LNCAP (cell line): ENCODE data around the gene CNBP.

Experiments
- CTCF ChIP-seq: fragments of 450-650 bp; IDR thresholded peaks from 2 replicates; pipeline ENCODE4 v1.5.1; 2017; ENCODE audit warnings: mild to moderate bottlenecking

CNBP gene

GRCh38 chr3:129213238-129213637 is 29.5 kb upstream of the CNBP start:
- TF ChIP-seq CTCF = no peak

- TF ChIP-seq CTCF = no peak
Observed at GRCh38 chr3:129211772-129212171, 28.1 kb upstream of the CNBP start.

GRCh38 chr3:129211345-129211744 is 27.6 kb upstream of the CNBP start:
- no peak for TF ChIP-seq CTCF

GRCh38 chr3:129207479-129207878 is 23.8 kb upstream of the CNBP start:
- TF ChIP-seq CTCF = no peak

- TF ChIP-seq CTCF = no peak
Observed at GRCh38 chr3:129205109-129205832, 21.6 kb upstream of the CNBP start.

GRCh38 chr3:129204473-129204872 is 20.8 kb upstream of the CNBP start:
- TF ChIP-seq CTCF = no peak

- TF ChIP-seq CTCF = no peak
Observed at GRCh38 chr3:129199366-129199765, 15.7 kb upstream of the CNBP start.

- no peak for TF ChIP-seq CTCF
Observed at GRCh38 chr3:129197321-129197720, 13.6 kb upstream of the CNBP start.
